ENCODE results near the gene SUOX. TPM values are rescaled to one million over a fixed set of nuclear protein-coding genes. Genes with fewer than 3 reads are reported as not detected.

SUOX gene
- 12.2 and 13.1 TPM in 2 replicates for total RNA-seq

DNA sequence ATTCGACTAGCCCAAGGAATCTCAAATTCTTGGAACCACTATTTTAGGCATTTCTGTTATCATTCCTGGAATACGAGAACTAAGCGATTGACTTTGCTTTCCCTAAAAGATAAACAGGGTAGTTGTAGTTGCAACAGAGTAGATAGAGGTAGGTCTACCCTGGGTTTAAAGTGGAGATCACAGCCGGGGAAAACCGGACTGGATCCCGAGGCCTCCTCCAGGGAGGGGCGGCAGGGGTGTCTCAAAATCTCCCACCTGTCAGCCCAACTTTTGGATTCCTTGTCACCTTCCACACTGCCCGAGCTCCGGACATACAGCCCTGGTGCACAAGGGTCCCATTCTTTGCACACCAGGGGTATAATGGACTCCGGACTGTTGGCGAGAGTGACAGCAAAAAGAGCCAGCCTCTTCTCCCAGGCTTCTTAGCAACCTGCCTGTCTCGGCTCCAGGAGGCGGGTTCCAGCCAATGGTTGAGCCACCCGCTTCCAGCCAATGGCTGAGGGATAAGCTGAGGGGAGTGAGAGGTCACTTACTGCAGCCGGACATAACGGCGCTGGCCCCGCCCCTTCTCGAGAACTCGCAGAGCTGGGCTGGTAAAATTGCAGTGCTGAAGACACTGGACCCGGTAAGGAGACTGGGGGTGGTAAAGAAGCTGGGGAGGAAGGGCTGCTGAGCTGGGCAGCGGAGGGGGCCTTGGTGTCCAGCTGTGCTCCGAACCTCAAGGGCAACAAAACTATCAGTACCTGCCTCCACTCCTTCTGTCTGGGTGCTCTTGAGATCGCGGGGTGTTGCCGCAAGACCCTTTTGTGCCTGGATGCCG, at the start of gene SUOX:
Gene SUOX, plus strand, starts transcription at position 562 of the 820 bp plus-strand sequence. CDS start 4,946 bp downstream, outside the sequence.

GRCh38 chr12:55965941-55966407, 31.1 kb upstream of the SUOX start, which contains the start of gene PMEL:
Gene PMEL, minus strand, starts transcription at chr12:55966042. Its CDS starts 31 bp downstream, at chr12:55966011.

GRCh38 chr12:55966408-55967281, 30.4 kb upstream of the SUOX start, which contains the start of gene CDK2:
Gene CDK2, plus strand, starts transcription at chr12:55966830. Its CDS starts 179 bp downstream, at chr12:55967009.

GRCh38 chr12:55973599-55974307, 23.3 kb upstream of the SUOX start, which contains the start of gene RAB5B:
Gene RAB5B, plus strand, starts transcription at chr12:55974078. Its CDS starts 12,883 bp downstream, at chr12:55986961.

DNA sequence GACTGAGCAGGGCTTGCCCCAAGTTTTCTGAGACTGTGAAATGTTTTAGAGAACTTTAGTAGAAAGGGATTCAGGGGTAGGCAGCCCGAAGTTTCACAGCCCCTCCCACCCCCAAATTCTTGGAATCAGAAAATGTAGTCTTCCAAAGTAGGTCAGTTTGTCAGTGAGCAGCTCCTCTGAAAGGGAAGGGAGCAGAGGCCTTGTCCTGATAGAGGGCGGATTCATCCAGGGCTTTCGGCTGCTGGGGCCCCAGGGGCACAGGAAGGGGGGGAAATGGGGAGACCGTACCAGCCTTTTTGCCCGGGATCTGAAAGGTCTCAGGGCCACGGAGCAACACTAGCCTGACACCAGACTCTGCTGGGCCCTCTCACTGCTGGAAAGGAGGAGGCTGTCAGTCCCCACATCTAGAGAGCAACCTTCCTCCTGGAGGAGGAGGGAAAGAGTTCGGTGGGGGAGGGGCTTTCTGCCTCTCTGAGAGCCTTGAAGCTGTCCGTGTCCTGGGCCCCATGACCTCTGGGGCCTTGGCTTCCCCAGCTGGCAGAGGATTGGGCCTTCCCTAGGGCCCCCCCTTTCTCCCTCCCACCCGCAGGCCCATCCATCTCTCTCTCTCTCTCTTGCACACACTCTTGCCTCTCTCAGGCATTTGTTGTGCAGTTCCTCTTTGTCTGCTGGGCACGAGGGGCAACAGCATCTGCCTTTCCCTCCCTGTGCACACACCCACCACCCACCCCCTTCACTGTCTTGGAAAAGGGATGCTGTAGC, 23.5 kb downstream of the SUOX start, which contains the start of gene IKZF4:
Gene IKZF4, plus strand, starts transcription at position 621 of the 762 bp plus-strand sequence. CDS start 451 bp downstream, outside the sequence.

DNA sequence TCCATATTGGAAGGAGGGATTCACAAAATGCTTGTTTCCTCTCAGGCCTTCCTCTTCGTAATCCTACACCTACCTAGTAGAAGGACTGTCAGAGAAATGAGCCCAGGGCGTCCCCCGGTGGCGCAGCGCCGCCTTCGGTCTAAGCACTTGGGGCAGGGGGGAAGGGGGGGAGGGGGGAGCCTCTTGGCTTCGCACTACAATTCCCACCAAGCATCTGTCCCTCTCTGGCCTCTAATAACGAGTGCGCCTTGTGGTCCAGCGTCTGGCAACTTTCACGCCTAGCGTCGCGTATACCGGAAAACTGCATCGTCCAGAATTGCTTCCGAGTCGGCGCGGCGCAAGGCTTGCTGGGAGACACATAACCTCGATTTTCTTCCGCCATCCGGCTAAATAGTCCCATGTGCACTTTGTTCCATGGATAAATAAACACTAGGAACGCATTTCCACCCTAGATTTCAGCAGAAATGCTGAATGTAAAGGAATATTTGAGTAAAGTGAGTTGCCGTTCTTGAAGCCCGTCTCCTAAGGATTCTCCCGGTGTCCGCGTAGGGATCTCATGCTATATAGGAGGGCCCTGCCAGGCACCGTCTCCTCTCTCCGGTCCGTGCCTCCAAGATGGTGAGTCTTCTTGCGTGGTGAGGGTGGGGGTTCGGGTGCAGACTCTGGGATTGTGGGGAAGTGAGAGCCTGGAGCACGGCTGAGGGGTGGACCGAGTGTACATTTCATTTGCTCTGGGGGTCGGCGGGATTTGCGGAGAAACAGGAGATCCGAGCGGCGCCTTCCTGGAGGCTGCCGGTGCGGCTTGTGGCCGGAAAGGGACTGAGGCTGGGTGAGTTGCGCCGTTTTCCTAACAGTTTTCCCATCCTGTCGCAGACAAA, 44.7 kb downstream of the SUOX start, which contains the start of gene RPS26:
Gene RPS26, plus strand, starts transcription at position 367 of the 878 bp plus-strand sequence. Its CDS starts 249 bp downstream, at position 616.

Other genes starting within 250 kb of the SUOX start
- 65.7 and 101 TPM in 2 replicates for gene SARNP, start 179.6 kb upstream of the SUOX start, total RNA-seq
- gene ORMDL2, start 179.2 kb upstream of the SUOX start, total RNA-seq, result 20.8 and 23.9 TPM in 2 replicates
- 55.8 and 58.3 TPM in 2 replicates for gene DNAJC14, start 167.7 kb upstream of the SUOX start, total RNA-seq
- gene MMP19, start 154.3 kb upstream of the SUOX start, total RNA-seq, result 6.0 and 6.1 TPM in 2 replicates
- gene PYM1, start 69.4 kb upstream of the SUOX start, total RNA-seq, result 29.8 and 43.8 TPM in 2 replicates
- 36.4 and 38.0 TPM in 2 replicates for gene DGKA, start 66.1 kb upstream of the SUOX start, total RNA-seq
- gene PMEL, start 31.2 kb upstream of the SUOX start, total RNA-seq, result 0.43 and 1.3 TPM in 2 replicates
- gene CDK2, start 30.4 kb upstream of the SUOX start, total RNA-seq, result 4.5 and 6.8 TPM in 2 replicates
- gene RAB5B, start 23.2 kb upstream of the SUOX start, total RNA-seq, result 37.5 and 43.0 TPM in 2 replicates
- gene IKZF4, start 23.8 kb downstream of the SUOX start, total RNA-seq, result 1.4 and 1.6 TPM in 2 replicates
- 94.3 and 144 TPM in 2 replicates for gene RPS26, start 44.6 kb downstream of the SUOX start, total RNA-seq
- gene ERBB3, start 82.9 kb downstream of the SUOX start, total RNA-seq, result 0.63 and 0.94 TPM in 2 replicates
- 86.1 and 108 TPM in 2 replicates for gene PA2G4, start 107.3 kb downstream of the SUOX start, total RNA-seq
- 3,876 and 6,422 TPM in 2 replicates for gene RPL41, start 119.4 kb downstream of the SUOX start, total RNA-seq
- gene ZC3H10, start 121.0 kb downstream of the SUOX start, total RNA-seq, result 6.0 and 8.2 TPM in 2 replicates
- gene ESYT1, start 131.0 kb downstream of the SUOX start, total RNA-seq, result 138 and 202 TPM in 2 replicates
- gene MYL6B, start 155.3 kb downstream of the SUOX start, total RNA-seq, result 124 and 137 TPM in 2 replicates
- gene MYL6, start 161.1 kb downstream of the SUOX start, total RNA-seq, result 2,436 and 3,376 TPM in 2 replicates
- gene SMARCC2, start 192.2 kb downstream of the SUOX start, total RNA-seq, result 46.7 and 55.5 TPM in 2 replicates
- 81.8 and 103 TPM in 2 replicates for gene RNF41, start 224.6 kb downstream of the SUOX start, total RNA-seq
- 26.0 and 27.6 TPM in 2 replicates for gene NABP2, start 227.1 kb downstream of the SUOX start, total RNA-seq
- gene SLC39A5, start 232.8 kb downstream of the SUOX start, total RNA-seq, result 0.26 and 0.47 TPM in 2 replicates

Data from bronchial smooth muscle cell (primary cell).